Mucosa of descending colon (tissue), 3 donors: ENCODE measurements around the gene CPEB4. TPM values are rescaled to one million over a fixed set of nuclear protein-coding genes. Genes with fewer than 3 reads are reported as not detected.

Experiments used
- ATAC-seq: fragments of 200-7000 bp; cut with Tn5 transposase; one replicate; pipeline ENCODE4 v1.9.1; 2020; ENCODE audit warnings: mild to moderate bottlenecking, moderate library complexity
- DNase-seq, 3 donors: peaks; one replicate each; pipeline ENCODE4 v3.0.0-alpha.2; 2020
- H3K36me3 ChIP-seq: fragments of 200-600 bp; one replicate; pipeline ENCODE4 v1.8.0; 2021; ENCODE audit warnings: low read depth, mild to moderate bottlenecking
- H3K4me1 ChIP-seq: fragments of 200-600 bp; one replicate; pipeline ENCODE4 v1.8.0; 2021; ENCODE audit warnings: low read depth, mild to moderate bottlenecking
- H3K4me3 ChIP-seq: fragments of 200-600 bp; one replicate; pipeline ENCODE4 v1.8.0; 2021; ENCODE audit warnings: mild to moderate bottlenecking
- H3K9me3 ChIP-seq: fragments of 200-600 bp; one replicate; pipeline ENCODE4 v1.8.0; 2021; ENCODE audit warnings: mild to moderate bottlenecking
- intact Hi-C, 2 donors: fragments of 100-400 bp; cut with DNase I in 1 of 2; cut with micrococcal nuclease in 1 of 2; formaldehyde crosslinking; loops; one replicate each; pipeline versions ENCODE4 v1.11.0 to v1.11.1; 2022; cut with DNase I, micrococcal nuclease
- total RNA-seq, 3 donors: library from RNA; stranded (reverse); fragmentation: NEBNext Ultra II Directional in 2 of 3; extraction: Animal tissue kit (Norgen Biotek cat#: 25700) in 2 of 3; gene quantifications; one replicate each; pipeline versions ENCODE4 v1.2.1 to v1.2.4, GENCODE V29; 2021 to 2023
- TF ChIP-seq, protein P1 (sequence below): fragments of 200-600 bp; IDR thresholded peaks from one replicate; pipeline ENCODE4 v1.8.0; 2022; ENCODE audit warnings: antibody characterized with exemption, mild to moderate bottlenecking
- donor health status: DM: no; HTN: no; CAD: no; lungs with moderate emphysema.
- donor health status: DM: no; HTN: no; CAD: no.
- donor health status: DM: no; HTN: yes; CAD: no.

The CPEB4 gene
- total RNA-seq, 3 donors from 2014 or later: 31.8 to 51.3 (median 32.1) TPM

DNA sequence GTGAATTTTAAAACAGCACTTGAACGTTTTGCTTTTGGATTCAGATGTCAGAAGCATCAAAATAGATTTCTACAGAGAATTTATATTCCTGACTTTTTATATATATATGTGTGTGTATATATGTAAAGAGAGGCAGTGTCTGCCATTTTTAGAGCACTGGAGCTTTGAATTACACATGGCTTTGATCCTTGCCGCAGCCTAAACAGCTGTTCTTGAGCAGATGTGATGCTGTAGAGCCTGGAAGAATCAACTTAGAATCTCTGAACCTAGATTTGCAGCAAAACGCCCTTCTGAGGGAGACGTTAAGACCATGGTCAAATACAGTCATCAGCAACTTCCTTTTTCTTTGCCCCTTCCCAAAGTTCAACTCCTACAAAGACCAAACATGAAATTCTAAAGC lies 79.1 kb downstream of the CPEB4 start:
- no peak overlapping the region for H3K4me3 ChIP-seq
- DNase-seq (no peak), ATAC-seq (no peak)
- intact Hi-C loops: no loop called here
- no peaks in the 10 kb centered on the region for H3K4me1 ChIP-seq
- no peaks in the 10 kb centered on the region for H3K9me3 ChIP-seq
- TF ChIP-seq, protein P1, sequence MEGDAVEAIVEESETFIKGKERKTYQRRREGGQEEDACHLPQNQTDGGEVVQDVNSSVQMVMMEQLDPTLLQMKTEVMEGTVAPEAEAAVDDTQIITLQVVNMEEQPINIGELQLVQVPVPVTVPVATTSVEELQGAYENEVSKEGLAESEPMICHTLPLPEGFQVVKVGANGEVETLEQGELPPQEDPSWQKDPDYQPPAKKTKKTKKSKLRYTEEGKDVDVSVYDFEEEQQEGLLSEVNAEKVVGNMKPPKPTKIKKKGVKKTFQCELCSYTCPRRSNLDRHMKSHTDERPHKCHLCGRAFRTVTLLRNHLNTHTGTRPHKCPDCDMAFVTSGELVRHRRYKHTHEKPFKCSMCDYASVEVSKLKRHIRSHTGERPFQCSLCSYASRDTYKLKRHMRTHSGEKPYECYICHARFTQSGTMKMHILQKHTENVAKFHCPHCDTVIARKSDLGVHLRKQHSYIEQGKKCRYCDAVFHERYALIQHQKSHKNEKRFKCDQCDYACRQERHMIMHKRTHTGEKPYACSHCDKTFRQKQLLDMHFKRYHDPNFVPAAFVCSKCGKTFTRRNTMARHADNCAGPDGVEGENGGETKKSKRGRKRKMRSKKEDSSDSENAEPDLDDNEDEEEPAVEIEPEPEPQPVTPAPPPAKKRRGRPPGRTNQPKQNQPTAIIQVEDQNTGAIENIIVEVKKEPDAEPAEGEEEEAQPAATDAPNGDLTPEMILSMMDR: no peak
- no peaks in the 10 kb centered on the region for H3K36me3 ChIP-seq

- H3K4me1 ChIP-seq: peaks cover 4% of the 10 kb centered on the region
- TF ChIP-seq, protein P1: no peak
- no peaks in the 10 kb centered on the region for H3K36me3 ChIP-seq
- ATAC-seq (no peak), DNase-seq (no peak)
- no peak overlapping the region for H3K4me3 ChIP-seq
- H3K9me3 ChIP-seq: no peaks in the 10 kb centered on the region
- intact Hi-C loops: no loop called here
These were observed 80.1 kb downstream of the CPEB4 start for GRCh38 chr5:173968154-173968797.

DNA sequence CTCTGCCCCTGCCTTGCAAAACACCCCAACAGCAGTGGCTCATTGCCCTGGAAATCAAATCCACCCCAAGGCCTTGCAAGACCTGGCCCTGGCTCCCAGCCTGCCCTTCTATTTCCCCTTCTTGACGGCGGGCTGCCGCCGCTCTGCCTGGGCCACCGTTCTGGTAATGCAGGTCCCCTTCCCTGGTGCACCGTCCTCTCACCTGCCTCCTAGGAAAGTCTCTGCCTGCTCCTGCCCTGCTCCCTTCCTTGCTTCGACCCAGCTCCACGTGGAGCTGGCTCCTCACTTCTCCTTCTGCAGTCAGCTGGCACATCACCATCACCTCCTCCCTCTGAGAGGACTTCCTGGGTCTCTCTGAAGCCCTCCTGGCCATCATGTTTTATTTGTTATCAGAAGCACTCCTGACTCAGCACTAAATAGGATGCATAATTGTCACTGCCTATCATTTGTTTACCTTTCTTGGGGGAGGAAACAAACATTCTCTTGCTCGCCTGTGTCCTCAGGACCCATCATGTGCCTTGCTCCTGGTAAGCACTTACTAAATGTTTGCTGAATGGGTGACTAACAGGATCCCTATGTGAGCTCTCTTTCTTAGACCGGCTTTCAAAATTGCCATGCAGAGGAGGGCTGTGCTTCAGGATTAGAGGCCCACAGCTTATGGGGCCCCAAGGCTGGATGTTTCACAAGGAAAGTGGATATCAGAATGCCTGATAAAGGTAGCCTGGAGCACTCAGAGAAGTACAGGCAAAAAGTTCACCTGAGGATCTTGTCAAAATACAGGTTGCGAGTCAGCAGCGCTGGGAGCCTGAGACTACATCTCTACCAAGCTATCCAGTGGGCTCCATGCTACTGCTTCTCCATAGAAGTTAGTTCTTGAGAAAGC lies 81.3 kb downstream of the CPEB4 start:
- no peaks in the 10 kb centered on the region for H3K9me3 ChIP-seq
- DNase-seq (no peak), ATAC-seq (no peak)
- TF ChIP-seq, protein P1: no peak
- H3K4me3 ChIP-seq: no peak overlapping the region
- no peaks in the 10 kb centered on the region for H3K36me3 ChIP-seq
- intact Hi-C loops: loop anchor here in 1 of 2 donors (5.0 kb wide), 1 partner anchor 352 kb away; the partner anchor contains the start of gene BOD1
- H3K4me1 ChIP-seq: peaks cover 7% of the 10 kb centered on the region

GRCh38 chr5:173970878-173971650 lies 82.9 kb downstream of the CPEB4 start:
- H3K36me3 ChIP-seq: no peaks in the 10 kb centered on the region
- no peaks in the 10 kb centered on the region for H3K9me3 ChIP-seq
- no peak for ATAC-seq
- intact Hi-C loops: loop anchor here in 1 of 2 donors (5.0 kb wide), 1 partner anchor 354 kb away; the partner anchor contains the start of gene BOD1
- no peak for DNase-seq
- TF ChIP-seq, protein P1: no peak
- no peak overlapping the region for H3K4me3 ChIP-seq
- peaks cover 7% of the 10 kb centered on the region for H3K4me1 ChIP-seq

- Histone ChIP-seq H3K36me3 (no peaks in the 10 kb centered on the region), H3K9me3 (no peaks in the 10 kb centered on the region), H3K4me1 (peaks cover 7% of the 10 kb centered on the region), H3K4me3 (no peak overlapping the region)
- intact Hi-C loops: loop anchor here (2.0 to 5.0 kb wide), 2 partner anchors 353 to 355 kb away; partner anchors contain the start of gene BOD1 (in 1 of the 2)
- ATAC-seq (no peak), DNase-seq (no peak)
- TF ChIP-seq, protein P1: no peak
These were observed 83.7 kb downstream of the CPEB4 start for GRCh38 chr5:173971681-173972345.
